Astrocyte (in vitro differentiated cells and primary cell): ENCODE data around the gene UBE2D2. TPM values are rescaled to one million over a fixed set of nuclear protein-coding genes. Genes with fewer than 3 reads are reported as not detected.
"Not testable (repeated sequence)": the region's sequence is repeated elsewhere in the genome, so short reads cannot be mapped to it uniquely, and the experiment has no call there.

ENCODE experiments used
- DNase-seq: peaks from one replicate; pipeline ENCODE4 v3.0.0-alpha.2; 2010; ENCODE audit warnings: low read depth
- FAIRE-seq: peaks from 2 replicates; lab custom pipeline; 2011; peaks lifted over from hg19 to GRCh38; lab: Jason Lieb, UNC
- H2AFZ ChIP-seq: 2 replicates; pipeline ENCODE4 v1.6.0; 2012; ENCODE audit warnings: low read depth, low read length, inconsistent platforms
- H3K27ac ChIP-seq: 2 replicates; pipeline ENCODE4 v1.5.1; 2011; ENCODE audit warnings: low read depth, low read length, inconsistent platforms
- H3K27me3 ChIP-seq: 2 replicates; pipeline ENCODE4 v1.6.0; 2011; ENCODE audit warnings: low read length, inconsistent platforms; ENCODE audit not compliant: insufficient read depth
- H3K36me3 ChIP-seq: 2 replicates; pipeline ENCODE4 v1.5.1; 2011; ENCODE audit warnings: low read length, inconsistent platforms; ENCODE audit not compliant: insufficient read depth
- H3K4me1 ChIP-seq: 2 replicates; pipeline ENCODE4 v1.5.1; 2011; ENCODE audit warnings: low read length, inconsistent platforms; ENCODE audit not compliant: insufficient read depth
- H3K4me2 ChIP-seq: 2 replicates; pipeline ENCODE4 v1.6.0; 2012; ENCODE audit warnings: low read length, inconsistent platforms
- H3K4me3 ChIP-seq: 2 replicates; pipeline ENCODE4 v1.5.1; 2011; ENCODE audit warnings: low read depth, mild to moderate bottlenecking, low read length, inconsistent platforms; ENCODE audit not compliant: insufficient read depth
- H3K79me2 ChIP-seq: 2 replicates; pipeline ENCODE4 v1.6.0; 2012; ENCODE audit warnings: mild to moderate bottlenecking, low read length, inconsistent platforms; ENCODE audit not compliant: insufficient read depth
- H3K9ac ChIP-seq: 2 replicates; pipeline ENCODE4 v1.6.0; 2012; ENCODE audit warnings: mild to moderate bottlenecking, low read length, inconsistent platforms
- H3K9me3 ChIP-seq: 2 replicates; pipeline ENCODE4 v1.5.1; 2012; ENCODE audit warnings: low read depth, mild to moderate bottlenecking, low read length, inconsistent platforms; ENCODE audit not compliant: insufficient read depth
- H4K20me1 ChIP-seq: 2 replicates; pipeline ENCODE4 v1.6.0; 2012; ENCODE audit warnings: low read length, inconsistent platforms; ENCODE audit not compliant: insufficient read depth
- H3K27ac Mint-ChIP-seq: one replicate; pipeline ENCODE4 v1.8.0; 2021; ENCODE audit warnings: mild to moderate bottlenecking, mixed read lengths; ENCODE audit not compliant: unreplicated experiment
- H3K27me3 Mint-ChIP-seq: one replicate; pipeline ENCODE4 v1.8.0; 2021; ENCODE audit warnings: low read depth, mixed read lengths; ENCODE audit not compliant: unreplicated experiment
- H3K36me3 Mint-ChIP-seq: one replicate; pipeline ENCODE4 v1.8.0; 2021; ENCODE audit warnings: low read depth, mixed read lengths; ENCODE audit not compliant: unreplicated experiment
- H3K4me1 Mint-ChIP-seq: one replicate; pipeline ENCODE4 v1.8.0; 2021; ENCODE audit warnings: low read depth, mixed read lengths; ENCODE audit not compliant: unreplicated experiment
- H3K4me3 Mint-ChIP-seq: one replicate; pipeline ENCODE4 v1.8.0; 2021; ENCODE audit warnings: mild to moderate bottlenecking, moderate library complexity, mixed read lengths; ENCODE audit not compliant: unreplicated experiment
- H3K9me3 Mint-ChIP-seq: one replicate; pipeline ENCODE4 v1.8.0; 2021; ENCODE audit warnings: mild to moderate bottlenecking, mixed read lengths; ENCODE audit not compliant: unreplicated experiment
- EZH2 ChIP-seq: IDR thresholded peaks from 2 replicates; pipeline ENCODE4 v1.6.1; 2012; ENCODE audit warnings: mild to moderate bottlenecking, low read length, inconsistent platforms; ENCODE audit not compliant: insufficient read depth
- total RNA-seq: library from RNA; stranded (reverse); gene quantifications from 2 replicates; pipeline ENCODE4 v1.2.1, GENCODE V29; 2021
- TF ChIP-seq, protein P1 (sequence below): IDR thresholded peaks from 2 replicates; pipeline ENCODE4 v1.5.1; 2011; ENCODE audit warnings: low read depth, mild to moderate bottlenecking, inconsistent platforms, low read length, moderate library complexity; ENCODE audit not compliant: insufficient read depth

The UBE2D2 gene
- total RNA-seq, 1 donor from 2014 or later = 169 TPM

DNA sequence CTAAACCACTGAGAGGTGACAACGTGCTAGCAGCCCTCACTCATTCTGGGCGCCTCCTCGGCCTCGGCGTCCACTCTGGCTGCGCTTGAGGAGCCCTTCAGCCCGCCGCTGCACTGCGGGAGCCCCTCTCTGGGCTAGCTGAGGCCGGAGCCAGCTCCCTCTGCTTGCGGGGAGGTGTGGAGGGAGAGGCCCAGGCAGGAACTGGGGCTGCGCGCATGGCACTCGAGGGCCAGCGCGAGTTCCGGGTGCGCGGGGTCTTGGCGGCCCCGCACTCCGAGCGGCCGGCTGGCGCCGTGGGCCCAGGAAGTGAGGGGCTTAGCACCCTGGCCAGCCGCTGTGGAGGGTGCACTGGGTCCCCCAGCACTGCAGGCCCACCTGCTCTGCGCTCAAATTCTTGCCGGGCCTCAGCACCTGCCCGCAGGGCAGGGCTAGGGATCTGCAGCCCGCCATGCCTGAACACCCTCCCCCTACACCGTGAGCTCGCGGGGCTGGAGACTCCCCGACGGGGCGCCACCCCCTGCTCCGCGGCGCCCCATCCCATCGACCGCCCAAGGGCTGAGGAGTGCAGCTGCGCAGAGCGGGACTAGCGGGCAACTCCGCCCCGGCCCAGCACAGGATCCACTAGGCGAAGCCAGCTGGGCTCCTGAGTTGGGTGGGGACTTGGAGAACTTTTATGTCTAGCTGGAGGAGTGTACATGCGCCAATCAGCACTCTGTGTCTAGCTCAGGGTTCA, 11.8 kb upstream of the UBE2D2 start:
- no peak overlapping the region for H2AFZ ChIP-seq
- no peaks in the 10 kb centered on the region for H3K79me2 ChIP-seq
- no peak overlapping the region for H3K9ac ChIP-seq
- peaks cover 2% of the 10 kb centered on the region for H3K36me3 Mint-ChIP-seq
- no peaks in the 10 kb centered on the region for H4K20me1 ChIP-seq
- H3K4me3 Mint-ChIP-seq = no peak overlapping the region
- no peak for DNase-seq
- no peak overlapping the region for H3K27ac Mint-ChIP-seq
- no peak overlapping the region for H3K4me2 ChIP-seq
- H3K4me3 ChIP-seq = no peak overlapping the region
- H3K27me3 ChIP-seq = no peaks in the 10 kb centered on the region
- peaks cover 5% of the 10 kb centered on the region for H3K27me3 Mint-ChIP-seq
- no peak for FAIRE-seq
- no peak for TF ChIP-seq EZH2
- TF ChIP-seq, protein P1, sequence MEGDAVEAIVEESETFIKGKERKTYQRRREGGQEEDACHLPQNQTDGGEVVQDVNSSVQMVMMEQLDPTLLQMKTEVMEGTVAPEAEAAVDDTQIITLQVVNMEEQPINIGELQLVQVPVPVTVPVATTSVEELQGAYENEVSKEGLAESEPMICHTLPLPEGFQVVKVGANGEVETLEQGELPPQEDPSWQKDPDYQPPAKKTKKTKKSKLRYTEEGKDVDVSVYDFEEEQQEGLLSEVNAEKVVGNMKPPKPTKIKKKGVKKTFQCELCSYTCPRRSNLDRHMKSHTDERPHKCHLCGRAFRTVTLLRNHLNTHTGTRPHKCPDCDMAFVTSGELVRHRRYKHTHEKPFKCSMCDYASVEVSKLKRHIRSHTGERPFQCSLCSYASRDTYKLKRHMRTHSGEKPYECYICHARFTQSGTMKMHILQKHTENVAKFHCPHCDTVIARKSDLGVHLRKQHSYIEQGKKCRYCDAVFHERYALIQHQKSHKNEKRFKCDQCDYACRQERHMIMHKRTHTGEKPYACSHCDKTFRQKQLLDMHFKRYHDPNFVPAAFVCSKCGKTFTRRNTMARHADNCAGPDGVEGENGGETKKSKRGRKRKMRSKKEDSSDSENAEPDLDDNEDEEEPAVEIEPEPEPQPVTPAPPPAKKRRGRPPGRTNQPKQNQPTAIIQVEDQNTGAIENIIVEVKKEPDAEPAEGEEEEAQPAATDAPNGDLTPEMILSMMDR = no peak
- no peak overlapping the region for H3K27ac ChIP-seq
- no peaks in the 10 kb centered on the region for H3K9me3 ChIP-seq
- H3K4me1 Mint-ChIP-seq = peaks cover 4% of the 10 kb centered on the region
- peaks cover 11% of the 10 kb centered on the region for H3K9me3 Mint-ChIP-seq
- no peaks in the 10 kb centered on the region for H3K36me3 ChIP-seq
- H3K4me1 ChIP-seq = no peaks in the 10 kb centered on the region

DNA sequence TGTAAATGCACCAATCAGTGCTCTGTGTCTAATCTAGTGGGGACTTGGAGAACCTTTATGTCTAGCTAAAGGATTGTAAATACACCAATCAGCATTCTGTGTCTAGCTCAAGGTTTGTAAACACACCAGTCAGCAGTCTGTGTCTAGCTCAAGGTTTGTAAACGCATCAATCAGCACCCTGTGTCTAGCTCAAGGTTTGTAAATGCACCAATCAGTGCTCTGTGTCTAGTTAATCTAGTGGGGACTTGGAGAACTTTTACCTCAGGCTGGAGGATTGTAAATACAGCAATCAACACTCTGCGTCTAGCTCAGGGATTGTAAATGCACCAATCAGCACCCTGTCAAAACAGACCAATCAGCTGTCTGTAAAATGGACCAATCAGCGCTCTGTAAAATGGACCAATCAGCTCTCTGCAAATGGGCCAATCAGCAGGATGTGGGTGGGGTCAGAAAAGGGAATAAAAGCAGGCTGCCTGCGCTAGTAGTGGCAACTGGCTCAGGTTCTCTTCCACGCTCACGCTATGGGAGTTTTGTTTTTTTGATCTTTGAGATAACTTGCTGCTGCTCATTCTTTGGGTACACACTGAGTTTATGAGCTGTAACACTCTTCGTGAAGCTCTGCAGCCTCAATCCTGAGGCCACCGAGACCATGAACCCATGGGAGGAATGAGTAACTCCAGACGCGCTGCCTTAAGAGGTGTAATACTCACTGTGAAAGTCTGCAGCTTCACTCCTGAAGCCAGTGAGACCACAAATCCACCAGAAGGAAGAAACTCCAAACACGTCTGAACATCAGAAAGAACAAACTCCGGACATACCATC, 10.9 kb upstream of the UBE2D2 start:
- not testable (repeated sequence) for H3K4me3 Mint-ChIP-seq, FAIRE-seq, H4K20me1 ChIP-seq, H3K36me3 ChIP-seq, H3K36me3 Mint-ChIP-seq, H3K27ac Mint-ChIP-seq, H3K9ac ChIP-seq, H3K27ac ChIP-seq, H3K79me2 ChIP-seq, H3K27me3 ChIP-seq, H3K4me1 ChIP-seq, DNase-seq, H3K4me2 ChIP-seq, H3K4me3 ChIP-seq, H3K9me3 ChIP-seq, H2AFZ ChIP-seq, H3K27me3 Mint-ChIP-seq, H3K4me1 Mint-ChIP-seq
- peaks cover 11% of the 10 kb centered on the region for H3K9me3 Mint-ChIP-seq

DNA sequence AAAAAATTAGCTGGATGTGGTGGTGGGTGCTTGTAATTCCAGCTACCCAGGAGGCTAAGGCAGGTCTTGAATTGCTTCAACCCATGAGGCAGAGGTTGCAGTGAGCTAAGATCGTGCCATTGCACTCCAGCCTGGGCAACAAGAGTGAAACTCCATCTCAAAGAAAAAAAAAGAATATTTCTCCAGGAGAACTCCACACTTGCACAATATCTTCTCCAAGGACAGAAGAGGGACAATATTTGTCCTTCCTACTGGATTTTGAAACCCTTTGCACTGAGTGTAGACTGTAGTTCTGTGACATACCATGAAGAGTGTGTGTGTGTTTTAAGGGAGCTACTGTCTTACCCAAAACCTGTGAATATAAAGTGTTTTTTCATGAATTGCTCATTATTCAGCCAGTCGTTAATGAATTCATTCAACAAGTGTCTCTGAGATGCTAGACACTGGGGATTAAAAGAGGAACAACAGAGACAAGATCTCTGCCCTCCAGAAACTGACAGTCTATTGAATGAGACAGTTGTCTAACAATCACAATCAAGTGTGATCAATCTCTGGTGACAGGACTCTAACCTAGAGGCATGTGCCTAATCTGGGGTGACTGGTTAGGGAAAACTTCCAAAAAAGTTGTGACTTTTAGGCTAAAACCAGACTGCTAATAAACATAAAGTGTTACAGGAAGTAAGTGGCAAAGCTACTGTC, 9.8 kb upstream of the UBE2D2 start:
- peaks cover 2% of the 10 kb centered on the region for H3K36me3 Mint-ChIP-seq
- Histone ChIP-seq H3K27ac (no peak overlapping the region), H2AFZ (no peak overlapping the region), H3K36me3 (no peaks in the 10 kb centered on the region), H4K20me1 (no peaks in the 10 kb centered on the region), H3K9me3 (no peaks in the 10 kb centered on the region), H3K4me1 (no peaks in the 10 kb centered on the region), H3K27me3 (no peaks in the 10 kb centered on the region), H3K79me2 (no peaks in the 10 kb centered on the region), H3K4me3 (no peak overlapping the region), H3K4me2 (no peak overlapping the region), H3K9ac (no peak overlapping the region)
- H3K9me3 Mint-ChIP-seq = peaks cover 11% of the 10 kb centered on the region
- no peak for DNase-seq
- H3K27ac Mint-ChIP-seq = no peak overlapping the region
- TF ChIP-seq, protein P1 = no peak
- TF ChIP-seq EZH2 = no peak
- peaks cover 5% of the 10 kb centered on the region for H3K27me3 Mint-ChIP-seq
- peaks cover 4% of the 10 kb centered on the region for H3K4me1 Mint-ChIP-seq
- no peak overlapping the region for H3K4me3 Mint-ChIP-seq
- FAIRE-seq = no peak
